Measurements from ENCODE around the gene CTNND2. TPM values are rescaled to one million over a fixed set of nuclear protein-coding genes. Genes with fewer than 3 reads are reported as not detected.

Gene CTNND2
- polyA plus RNA-seq, 1 experiment: not detected

DNA sequence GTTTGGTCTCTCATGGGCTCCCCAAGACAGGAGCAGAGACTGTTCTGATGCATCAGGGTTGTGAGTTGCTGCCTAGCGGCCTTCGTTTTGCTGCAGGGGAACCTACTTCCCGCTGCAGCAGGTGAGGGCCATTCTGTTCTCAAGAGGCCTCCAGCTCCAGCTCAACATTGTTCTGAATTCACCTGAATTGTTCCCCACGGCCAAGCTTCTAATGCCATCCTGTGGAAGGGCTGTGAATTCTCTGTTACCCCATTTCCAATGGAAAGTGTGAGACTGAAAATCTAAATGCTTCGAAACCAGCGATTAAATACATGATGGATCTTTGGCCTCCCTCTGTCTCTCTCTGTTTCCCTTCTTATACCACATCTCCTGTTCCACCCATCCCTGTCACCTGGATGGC lies 794.1 kb downstream of the CTNND2 start:
- DNase-seq (ENCODE audit: low read depth, low spot score): no peak
- Histone ChIP-seq H3K27ac (ENCODE audit: low read depth, low read length) (no peak overlapping the region), H3K9me3 (ENCODE audit: control insufficient read depth, insufficient read depth, low read length) (no peaks in the 10 kb centered on the region), H3K4me3 (ENCODE audit: low read depth, low read length) (no peak overlapping the region), H3K27me3 (ENCODE audit: control insufficient read depth, insufficient read depth, low read length) (peaks cover 3% of the 10 kb centered on the region)
- TF ChIP-seq CTCF (IDR thresholded peaks at IDR 0.05; ENCODE audit: low read depth, low read length): 0 out of 2 replicates have a peak, but pooled peaks have one; percentile 5
- ChIA-PET CTCF (interaction anchor here (1.8 kb wide), 1 partner anchor 253 kb away, joined by 5 read pairs; no protein-coding TSS in a partner anchor), POLR2A (no interaction called here)

DNA sequence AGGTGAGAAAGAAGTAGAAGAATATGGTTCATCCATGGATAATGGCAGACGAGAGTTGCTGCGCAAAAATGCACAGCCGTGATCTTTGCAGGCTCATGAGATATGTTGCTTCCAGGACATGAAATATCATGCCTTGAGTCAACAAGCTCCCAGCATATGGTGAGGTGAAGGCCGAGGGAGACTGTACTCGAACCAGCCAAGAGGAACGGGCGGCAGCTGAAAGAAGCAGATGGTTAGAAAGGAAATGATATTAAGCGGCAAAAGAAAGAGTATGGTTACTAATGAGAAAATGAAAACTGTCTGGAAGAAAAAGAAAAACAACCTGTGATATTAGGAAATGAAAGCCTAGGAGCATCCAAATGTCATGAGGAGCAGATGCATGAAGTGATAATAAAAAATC lies 798.5 kb downstream of the CTNND2 start:
- CTCF ChIA-PET: no interaction called here
- TF ChIP-seq CTCF (IDR thresholded peaks at IDR 0.05; ENCODE audit: low read depth, low read length): no peak
- H3K9me3 ChIP-seq (ENCODE audit: control insufficient read depth, insufficient read depth, low read length): no peaks in the 10 kb centered on the region
- no peak for DNase-seq (ENCODE audit: low read depth, low spot score)
- POLR2A ChIA-PET: no interaction called here
- no peak overlapping the region for H3K27ac ChIP-seq (ENCODE audit: low read depth, low read length)
- H3K27me3 ChIP-seq (ENCODE audit: control insufficient read depth, insufficient read depth, low read length): peaks cover 3% of the 10 kb centered on the region
- no peak overlapping the region for H3K4me3 ChIP-seq (ENCODE audit: low read depth, low read length)

DNA sequence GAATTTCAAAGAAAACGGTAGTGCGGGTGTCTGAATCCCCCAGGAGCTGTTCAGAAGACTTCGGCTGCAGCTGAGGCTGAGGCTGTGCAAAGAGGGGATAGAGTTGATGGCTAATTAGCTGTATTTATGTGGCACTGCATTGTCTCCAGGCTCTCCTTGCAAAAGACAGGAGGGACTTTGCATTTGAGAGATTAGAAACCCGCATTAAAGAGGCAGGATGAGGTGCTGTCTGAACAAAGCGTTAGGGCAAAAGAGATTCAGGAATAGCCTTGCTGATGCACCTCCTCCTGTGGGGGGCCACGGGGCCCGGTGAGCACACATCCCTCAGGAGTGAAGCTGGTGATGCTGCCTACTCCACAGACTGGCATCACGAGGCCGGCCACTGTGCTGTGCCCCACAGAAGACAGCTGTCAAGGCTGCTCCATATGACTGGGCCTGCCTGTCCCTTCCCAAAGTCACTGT lies 799.6 kb downstream of the CTNND2 start:
- TF ChIP-seq CTCF (IDR thresholded peaks at IDR 0.05; ENCODE audit: low read depth, low read length): no peak
- H3K4me3 ChIP-seq (ENCODE audit: low read depth, low read length): no peak overlapping the region
- peaks cover 3% of the 10 kb centered on the region for H3K27me3 ChIP-seq (ENCODE audit: control insufficient read depth, insufficient read depth, low read length)
- POLR2A ChIA-PET: no interaction called here
- no peaks in the 10 kb centered on the region for H3K9me3 ChIP-seq (ENCODE audit: control insufficient read depth, insufficient read depth, low read length)
- CTCF ChIA-PET: no interaction called here
- no peak for DNase-seq (ENCODE audit: low read depth, low spot score)
- no peak overlapping the region for H3K27ac ChIP-seq (ENCODE audit: low read depth, low read length)

DNA sequence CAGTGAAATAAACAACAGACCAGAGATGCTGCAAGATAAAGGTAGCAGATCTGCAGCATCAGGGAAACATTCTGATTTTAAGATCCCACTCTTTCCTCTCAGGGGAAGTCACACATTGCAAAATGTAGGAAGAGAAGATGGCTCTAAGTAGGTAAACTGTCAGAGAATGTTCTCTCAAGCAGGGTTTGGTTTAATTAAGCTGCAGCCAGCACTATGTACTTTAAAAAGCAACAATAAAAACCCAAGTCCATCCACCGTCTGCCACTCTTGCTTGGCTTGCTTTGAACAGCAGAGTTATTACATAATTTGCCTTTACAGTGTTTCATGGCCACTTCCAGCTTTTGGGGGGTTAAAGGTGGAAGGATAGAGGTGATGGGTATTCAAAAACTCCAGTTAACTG lies 800.0 kb downstream of the CTNND2 start:
- H3K27ac ChIP-seq (ENCODE audit: low read depth, low read length): no peak overlapping the region
- POLR2A ChIA-PET: no interaction called here
- CTCF ChIA-PET: no interaction called here
- H3K4me3 ChIP-seq (ENCODE audit: low read depth, low read length): no peak overlapping the region
- H3K9me3 ChIP-seq (ENCODE audit: control insufficient read depth, insufficient read depth, low read length): no peaks in the 10 kb centered on the region
- DNase-seq (ENCODE audit: low read depth, low spot score): no peak
- TF ChIP-seq CTCF (IDR thresholded peaks at IDR 0.05; ENCODE audit: low read depth, low read length): no peak
- peaks cover 3% of the 10 kb centered on the region for H3K27me3 ChIP-seq (ENCODE audit: control insufficient read depth, insufficient read depth, low read length)

- CTCF ChIA-PET: no interaction called here
- no peaks in the 10 kb centered on the region for H3K27me3 ChIP-seq (ENCODE audit: control insufficient read depth, insufficient read depth, low read length)
- POLR2A ChIA-PET: no interaction called here
- H3K9me3 ChIP-seq (ENCODE audit: control insufficient read depth, insufficient read depth, low read length): no peaks in the 10 kb centered on the region; the same call in 1 of the 2 replicates
- H3K27ac ChIP-seq (ENCODE audit: low read depth, low read length): no peak overlapping the region
- DNase-seq (ENCODE audit: low read depth, low spot score): no peak
- no peak overlapping the region for H3K4me3 ChIP-seq (ENCODE audit: low read depth, low read length)
- TF ChIP-seq CTCF (IDR thresholded peaks at IDR 0.05; ENCODE audit: low read depth, low read length): no peak
Measured at GRCh38 chr5:11084111-11084510, 820.1 kb downstream of the CTNND2 start.
